ENCODE data around the gene SH2B2. TPM values are rescaled to one million over a fixed set of nuclear protein-coding genes. Genes with fewer than 3 reads are reported as not detected.

Gene SH2B2
- total and polyA plus RNA-seq, 4 donors, result 3.3 to 9.7 (median 7.2) TPM

GRCh38 chr7:102253973-102254370 is 32.7 kb upstream of the SH2B2 start:
- DNase-seq (no peak), ATAC-seq (ENCODE audit: insufficient read depth, low FRiP score) (no peak)
- Histone ChIP-seq H3K27me3 (ENCODE audit: control insufficient read depth in 3 of 3, insufficient read depth in 3 of 3, low read length in 2 of 3) (no peaks in the 10 kb centered on the region), H3K9me3 (ENCODE audit: control insufficient read depth in 4 of 4, insufficient read depth in 3 of 4, low read length in 3 of 4) (no peaks in the 10 kb centered on the region), H3K27ac (ENCODE audit: low read depth in 1 of 2, low read length in 1 of 2) (no peak overlapping the region), H3K4me3 (no peak overlapping the region), H3K9ac (ENCODE audit: insufficient read depth in 1 of 2, low read length in 2 of 2) (no peak overlapping the region), H3K36me3 (ENCODE audit: control insufficient read depth in 4 of 4, insufficient read depth in 4 of 4, low read length in 4 of 4) (peaks cover 0 to 7% (median 6%) of the 10 kb centered on the region in 4 donors), H3K4me1 (ENCODE audit: control insufficient read depth in 5 of 5, insufficient read depth in 5 of 5, low read length in 5 of 5) (peaks cover 0 to 4% (median 0%) of the 10 kb centered on the region in 5 donors)
- WGBS, 2 donors, result 94 to 95% methylated on average over 13 of the region's 13 CpGs
- TF ChIP-seq CTCF (IDR thresholded peaks at IDR 0.05; ENCODE audit: control extremely low read depth, extremely low read depth), result no peak

GRCh38 chr7:102254521-102254920 is 32.1 kb upstream of the SH2B2 start:
- peaks cover 0 to 4% (median 0%) of the 10 kb centered on the region in 5 donors for H3K4me1 ChIP-seq (ENCODE audit: control insufficient read depth in 5 of 5, insufficient read depth in 5 of 5, low read length in 5 of 5)
- H3K4me3 ChIP-seq, result no peak overlapping the region
- no peak for TF ChIP-seq CTCF (IDR thresholded peaks at IDR 0.05; ENCODE audit: control extremely low read depth, extremely low read depth)
- H3K27ac ChIP-seq (ENCODE audit: low read depth in 1 of 2, low read length in 1 of 2), result no peak overlapping the region
- H3K27me3 ChIP-seq (ENCODE audit: control insufficient read depth in 3 of 3, insufficient read depth in 3 of 3, low read length in 2 of 3), result no peaks in the 10 kb centered on the region
- peaks cover 0 to 6% (median 3%) of the 10 kb centered on the region in 4 donors for H3K36me3 ChIP-seq (ENCODE audit: control insufficient read depth in 4 of 4, insufficient read depth in 4 of 4, low read length in 4 of 4)
- no peak overlapping the region for H3K9ac ChIP-seq (ENCODE audit: insufficient read depth in 1 of 2, low read length in 2 of 2)
- ATAC-seq (ENCODE audit: insufficient read depth, low FRiP score) (no peak), DNase-seq (no peak)
- WGBS, 2 donors, result 83 to 93% methylated on average over 8 of the region's 8 CpGs
- no peaks in the 10 kb centered on the region for H3K9me3 ChIP-seq (ENCODE audit: control insufficient read depth in 4 of 4, insufficient read depth in 3 of 4, low read length in 3 of 4)

- Histone ChIP-seq H3K36me3 (ENCODE audit: control insufficient read depth in 4 of 4, insufficient read depth in 4 of 4, low read length in 4 of 4) (peaks cover 0 to 2% (median 1%) of the 10 kb centered on the region in 4 donors), H3K4me1 (ENCODE audit: control insufficient read depth in 5 of 5, insufficient read depth in 5 of 5, low read length in 5 of 5) (peaks cover 0 to 4% (median 0%) of the 10 kb centered on the region in 5 donors), H3K4me3 (no peak overlapping the region), H3K9ac (ENCODE audit: insufficient read depth in 1 of 2, low read length in 2 of 2) (no peak overlapping the region), H3K27ac (ENCODE audit: low read depth in 1 of 2, low read length in 1 of 2) (no peak overlapping the region), H3K9me3 (ENCODE audit: control insufficient read depth in 4 of 4, insufficient read depth in 3 of 4, low read length in 3 of 4) (no peaks in the 10 kb centered on the region), H3K27me3 (ENCODE audit: control insufficient read depth in 3 of 3, insufficient read depth in 3 of 3, low read length in 2 of 3) (no peaks in the 10 kb centered on the region)
- 95 to 97% methylated on average over 7 of the region's 7 CpGs for WGBS, 2 donors
- no peak for ATAC-seq (ENCODE audit: insufficient read depth, low FRiP score)
- no peak for TF ChIP-seq CTCF (IDR thresholded peaks at IDR 0.05; ENCODE audit: control extremely low read depth, extremely low read depth)
- DNase-seq, result no peak
Observed at GRCh38 chr7:102255501-102255900, 31.2 kb upstream of the SH2B2 start.

GRCh38 chr7:102255916-102256315 is 30.8 kb upstream of the SH2B2 start:
- Histone ChIP-seq H3K9me3 (ENCODE audit: control insufficient read depth in 4 of 4, insufficient read depth in 3 of 4, low read length in 3 of 4) (no peaks in the 10 kb centered on the region), H3K27ac (ENCODE audit: low read depth in 1 of 2, low read length in 1 of 2) (no peak overlapping the region), H3K4me3 (no peak overlapping the region), H3K4me1 (ENCODE audit: control insufficient read depth in 5 of 5, insufficient read depth in 5 of 5, low read length in 5 of 5) (peaks cover 0 to 4% (median 0%) of the 10 kb centered on the region in 5 donors), H3K9ac (ENCODE audit: insufficient read depth in 1 of 2, low read length in 2 of 2) (no peak overlapping the region), H3K36me3 (ENCODE audit: control insufficient read depth in 4 of 4, insufficient read depth in 4 of 4, low read length in 4 of 4) (peaks cover 0 to 2% (median 0%) of the 10 kb centered on the region in 4 donors), H3K27me3 (ENCODE audit: control insufficient read depth in 3 of 3, insufficient read depth in 3 of 3, low read length in 2 of 3) (no peaks in the 10 kb centered on the region)
- WGBS, 2 donors, result 94 to 95% methylated on average over 15 of the region's 15 CpGs
- no peak for TF ChIP-seq CTCF (IDR thresholded peaks at IDR 0.05; ENCODE audit: control extremely low read depth, extremely low read depth)
- DNase-seq, result no peak
- no peak for ATAC-seq (ENCODE audit: insufficient read depth, low FRiP score)
